HepG2 (cell line): Measurements from ENCODE around the gene DMAP1. TPM values are rescaled to one million over a fixed set of nuclear protein-coding genes. Genes with fewer than 3 reads are reported as not detected.

Experiments used
- ATAC-seq: fragments of 200-7000 bp; cut with Tn5 transposase; 3 replicates; pipeline ENCODE4 v1.9.1; 2020; ENCODE audit warnings: mild to moderate bottlenecking, moderate library complexity
- BruUV-seq: library from RNA; stranded (reverse); fragments of 400-500 nt; replicated peaks from 2 replicates; lab custom pipeline; 2021; lab: Mats Ljungman, UMichigan
- CTCF ChIA-PET: fragments of 300-600 bp; formaldehyde crosslinking; extraction: SDS; loops from one replicate; lab custom pipeline; 2021; ENCODE audit warnings: low total read pairs, inconsistent platforms, low intra/inter-chr PET ratio; lab: Yijun Ruan, JAX
- POLR2A ChIA-PET: fragments of 350-600 bp; sonication (Branson Sonifier 250); formaldehyde crosslinking; loops from one replicate; lab custom pipeline; 2020; ENCODE audit warnings: antibody characterized with exemption, inconsistent platforms; lab: Yijun Ruan, JAX
- DNase-seq: peaks from one replicate; pipeline ENCODE4 v3.0.0-alpha.2; 2015; ENCODE audit warnings: low spot score
- FAIRE-seq: peaks from 3 replicates; lab custom pipeline; 2011; peaks lifted over from hg19 to GRCh38; lab: Jason Lieb, UNC
- H2AFZ ChIP-seq: one replicate; pipeline ENCODE4 v1.6.1; 2011; ENCODE audit warnings: low read length, inconsistent platforms
- H3K27ac ChIP-seq: fragments of 300-600 bp; 3 replicates; pipeline ENCODE4 v1.8.0; 2011; ENCODE audit warnings: mixed run types, mild to moderate bottlenecking, mixed read lengths, low read length, inconsistent platforms; ENCODE audit not compliant: insufficient read depth; ENCODE audit errors: extremely low read length
- H3K27me3 ChIP-seq, 2 experiments: fragments of 200-600 bp in 1 of 2; 2 replicates in 1 of 2; 3 replicates in 1 of 2; pipeline versions ENCODE4 v1.6.0 to v1.8.0; 2011; ENCODE audit warnings: low read length in 2 of 2, mild to moderate bottlenecking in 2 of 2, moderate library complexity in 2 of 2, inconsistent platforms in 1 of 2; ENCODE audit not compliant: insufficient read depth in 2 of 2, control insufficient read depth in 1 of 2
- H3K36me3 ChIP-seq, 2 experiments: fragments of 200-600 bp in 1 of 2; replicated peaks in 1 of 2; 2 replicates in 1 of 2; 3 replicates in 1 of 2; pipeline versions ENCODE4 v1.5.1 to v1.8.0; 2011; ENCODE audit warnings: low read length in 2 of 2, inconsistent platforms in 1 of 2; ENCODE audit not compliant: insufficient read depth in 2 of 2, control insufficient read depth in 1 of 2
- H3K4me1 ChIP-seq: 2 replicates; pipeline ENCODE4 v1.5.1; 2012; ENCODE audit warnings: low read length, inconsistent platforms; ENCODE audit not compliant: insufficient read depth
- H3K4me2 ChIP-seq: 2 replicates; pipeline ENCODE4 v1.6.0; 2011; ENCODE audit warnings: low read depth, low read length, inconsistent platforms
- H3K4me3 ChIP-seq, 3 experiments: fragments of 200-600 bp in 1 of 3; sonication (generic), shearing (Covaris generic) in 1 of 3; replicated peaks in 1 of 3; 2 replicates each; pipeline ENCODE4 v1.5.1; 2011 to 2016; ENCODE audit warnings: low read length in 3 of 3, inconsistent platforms in 2 of 3, low read depth in 2 of 3, mild to moderate bottlenecking in 2 of 3, control low read depth in 1 of 3, mixed read lengths in 1 of 3; ENCODE audit not compliant: insufficient read depth in 1 of 3
- H3K79me2 ChIP-seq: one replicate; pipeline ENCODE4 v1.6.1; 2011; ENCODE audit warnings: low read length, inconsistent platforms; ENCODE audit not compliant: insufficient read depth
- H3K9ac ChIP-seq: 2 replicates; pipeline ENCODE4 v1.6.0; 2011; ENCODE audit warnings: mild to moderate bottlenecking, low read depth, low read length, inconsistent platforms; ENCODE audit not compliant: insufficient read depth
- H3K9me3 ChIP-seq: 2 replicates; pipeline ENCODE4 v1.5.1; 2012; ENCODE audit warnings: mild to moderate bottlenecking, low read length
- H4K20me1 ChIP-seq: 2 replicates; pipeline ENCODE4 v1.6.0; 2011; ENCODE audit warnings: inconsistent platforms, mild to moderate bottlenecking, low read length, moderate library complexity; ENCODE audit not compliant: insufficient read depth
- E2F2 ChIP-seq: sonication (generic); formaldehyde crosslinking; IDR thresholded peaks from 2 replicates; pipeline ENCODE4 v1.4.0; 2020; ENCODE audit warnings: missing genetic modification reagents, borderline replicate concordance
- ETV6 ChIP-seq: sonication (generic); formaldehyde crosslinking; conservative IDR thresholded peaks from 2 replicates; pipeline ENCODE4 v1.4.0; 2020; ENCODE audit warnings: missing genetic modification reagents
- HMGXB4 ChIP-seq, 2 experiments: sonication (generic) in 1 of 2; formaldehyde crosslinking in 1 of 2; IDR thresholded peaks; 2 replicates each; pipeline versions ENCODE4 v1.4.0 to v1.6.1; 2018 to 2020; ENCODE audit warnings: missing genetic modification reagents in 2 of 2, borderline replicate concordance in 1 of 2, low read depth in 1 of 2, mild to moderate bottlenecking in 1 of 2, missing biosample characterization in 1 of 2
- HNRNPH1 ChIP-seq: fragments of 200-400 bp; formaldehyde crosslinking; optimal IDR thresholded peaks from 2 replicates; pipeline ENCODE3; 2017; ENCODE audit warnings: mild to moderate bottlenecking, low read depth, low read length
- KLF11 ChIP-seq: IDR thresholded peaks from 2 replicates; pipeline ENCODE4 v1.6.1; 2016; ENCODE audit warnings: missing compliant biosample characterization
- KLF15 ChIP-seq: sonication (generic); formaldehyde crosslinking; IDR thresholded peaks from 2 replicates; pipeline ENCODE4 v1.8.1; 2023; ENCODE audit warnings: borderline replicate concordance, mild to moderate bottlenecking, inconsistent platforms, missing genetic modification reagents, mixed read lengths
- KMT2B ChIP-seq: IDR thresholded peaks from 2 replicates; pipeline ENCODE4 v1.6.1; 2016; ENCODE audit warnings: missing genetic modification reagents, missing compliant biosample characterization
- RARA ChIP-seq: IDR thresholded peaks from 2 replicates; pipeline ENCODE4 v1.6.1; 2016; ENCODE audit warnings: missing genetic modification reagents, missing compliant biosample characterization
- SMAD1 ChIP-seq: sonication (generic); formaldehyde crosslinking; IDR thresholded peaks from 2 replicates; pipeline ENCODE4 v1.4.0; 2020; ENCODE audit warnings: missing genetic modification reagents, low read depth, mild to moderate bottlenecking, borderline replicate concordance
- TRIM24 ChIP-seq: sonication (generic); formaldehyde crosslinking; IDR thresholded peaks from 2 replicates; pipeline ENCODE4 v1.8.0; 2022; ENCODE audit warnings: mild to moderate bottlenecking, missing genetic modification reagents
- ZFP62 ChIP-seq: sonication (generic); formaldehyde crosslinking; IDR thresholded peaks from 2 replicates; pipeline ENCODE4 v1.4.0; 2020; ENCODE audit warnings: missing genetic modification reagents
- ZNF414 ChIP-seq: sonication (generic); formaldehyde crosslinking; IDR thresholded peaks from 2 replicates; pipeline ENCODE4 v1.5.0; 2020; ENCODE audit warnings: missing genetic modification reagents
- ZNF710 ChIP-seq: sonication (generic); formaldehyde crosslinking; IDR thresholded peaks from 2 replicates; pipeline ENCODE4 v1.5.0; 2020; ENCODE audit warnings: mild to moderate bottlenecking, missing genetic modification reagents, borderline replicate concordance
- ZNF773 ChIP-seq: sonication (generic); formaldehyde crosslinking; IDR thresholded peaks from 2 replicates; pipeline ENCODE4 v1.4.0; 2020; ENCODE audit warnings: missing genetic modification reagents, borderline replicate concordance
- ZNF775 ChIP-seq: sonication (generic); formaldehyde crosslinking; IDR thresholded peaks from 2 replicates; pipeline ENCODE4 v1.4.0; 2020; ENCODE audit warnings: missing genetic modification reagents, mild to moderate bottlenecking, moderate library complexity, borderline replicate concordance
- ZNF839 ChIP-seq: sonication (generic); formaldehyde crosslinking; IDR thresholded peaks from 2 replicates; pipeline ENCODE4 v1.4.0; 2020; ENCODE audit warnings: missing genetic modification reagents, mild to moderate bottlenecking, borderline replicate concordance
- ZSCAN22 ChIP-seq: sonication (generic); formaldehyde crosslinking; IDR thresholded peaks from 2 replicates; pipeline ENCODE4 v1.4.0; 2020; ENCODE audit warnings: mild to moderate bottlenecking, missing genetic modification reagents
- WGBS: methylation state at CpG from one replicate; pipeline ENCODE4 v1.1.6; 2017; ENCODE audit warnings: low lambda C conversion rate; 5-methylcytosine and 5-hydroxymethylcytosine counted together
- in situ Hi-C: cut with HindIII; loops from 2 replicates; pipeline ENCODE4 v1.10.0; 2017; ENCODE audit warnings: low pct_unique_long_range_greater_than_20kb; ENCODE audit not compliant: extremely low pct_ligation_motif_present
- intact Hi-C: fragments of 100-400 bp; cut with micrococcal nuclease; formaldehyde crosslinking; loops from one replicate; pipeline ENCODE4 v1.10.0; 2022; ENCODE audit not compliant: unreplicated experiment
- polyA plus RNA-seq, 8 experiments: library from polyadenylated mRNA; depleted of rRNA in 3 of 8; stranded (reverse) in 7 of 8; unstranded in 1 of 8; fragments of >200 nt; fragmentation: Illumina TruSeq in 4 of 8; extraction: Trizol in 4 of 8; gene quantifications; 2 replicates each; pipeline versions ENCODE4 v1.2.1 to v1.2.3, GENCODE V29; 2011 to 2016; ENCODE audit warnings: low read depth in 4 of 8, missing spikeins in 1 of 8, mixed read lengths in 1 of 8; ENCODE audit not compliant: insufficient read depth in 1 of 8
- total RNA-seq, 5 experiments: library from RNA; depleted of rRNA; stranded (reverse); fragments of >200 nt; fragmentation: Illumina TruSeq; extraction: Trizol; gene quantifications; 2 replicates each; pipeline ENCODE4 v1.2.3, GENCODE V29; 2016; ENCODE audit warnings: low read depth in 1 of 5

Gene DMAP1
- total and polyA plus RNA-seq, 2 of the 13 experiments (the other 11 are each of a cell fraction or from before 2014, with no cell fraction given) = 17.6 to 32.7 TPM

GRCh38 chr1:44250068-44250781, 37.0 kb downstream of the DMAP1 start (continued):
- TF ChIP-seq E2F2 (CRISPR knock-in tag) (no peak), RARA (CRISPR knock-in tag) (no peak), ZNF775 (CRISPR knock-in tag) (no peak)
- TF ChIP-seq, all 625 proteins: peak for 0

- H3K9me3 ChIP-seq = no peaks in the 10 kb centered on the region
- H3K4me3 ChIP-seq = no peak overlapping the region
- DNase-seq (no peak), FAIRE-seq (no peak), ATAC-seq (no peak)
- intact Hi-C loops = no loop called here
- no peaks in the 10 kb centered on the region for H4K20me1 ChIP-seq
- no peak overlapping the region for H2AFZ ChIP-seq
- 100% methylated on average over 1 of the region's 1 CpG for WGBS
- no peak overlapping the region for H3K9ac ChIP-seq
- H3K79me2 ChIP-seq = no peaks in the 10 kb centered on the region
- no peak overlapping the region for H3K4me2 ChIP-seq
- H3K27ac ChIP-seq = no peak overlapping the region
- in situ Hi-C loops = no loop called here
- peaks cover 24% of the 10 kb centered on the region for H3K4me1 ChIP-seq
- peaks cover 0 to 16% of the 10 kb centered on the region in 2 experiments; a peak in 3 of 5 replicates for H3K36me3 ChIP-seq
- BruUV-seq = no TSS peak
- H3K27me3 ChIP-seq = no peaks in the 10 kb centered on the region
- ChIA-PET POLR2A (no interaction called here), CTCF (no interaction called here)
- no peak for TF ChIP-seq ZNF414 (CRISPR knock-in tag)
- TF ChIP-seq ZFP62 (CRISPR knock-in tag) = no peak
- TF ChIP-seq ZNF710 (CRISPR knock-in tag) = no peak
- no peak for TF ChIP-seq ZSCAN22
- TF ChIP-seq ZNF773 (CRISPR knock-in tag) = no peak
- no peak for TF ChIP-seq HMGXB4 (CRISPR knock-in tag; IDR thresholded peaks at IDR 0.05; ENCODE audit: borderline replicate concordance in 1 of 2, low read depth in 1 of 2)
- TF ChIP-seq ZNF839 = no peak
- no peak for TF ChIP-seq KMT2B
- TF ChIP-seq KLF15 (CRISPR knock-in tag) = no peak
- TF ChIP-seq KLF11 (CRISPR knock-in tag) = no peak
- no peak for TF ChIP-seq ETV6 (CRISPR knock-in tag)
- TF ChIP-seq TRIM24 (CRISPR knock-in tag) = no peak
- TF ChIP-seq SMAD1 = no peak
- no peak for TF ChIP-seq HNRNPH1
These were observed 38.2 kb downstream of the DMAP1 start for GRCh38 chr1:44251486-44251885.
